IMR-90 (cell line): Measurements from ENCODE around the gene MGAT5B. TPM values are rescaled to one million over a fixed set of nuclear protein-coding genes. Genes with fewer than 3 reads are reported as not detected.

ENCODE experiments used
- ATAC-seq: fragments of 200-7000 bp; cut with Tn5 transposase; 2 replicates; pipeline ENCODE4 v1.9.1; 2020; ENCODE audit warnings: low read depth, mild to moderate bottlenecking, moderate library complexity
- BruUV-seq: library from RNA; stranded (reverse); fragments of 400-500 nt; replicated peaks from 2 replicates; lab custom pipeline; 2021; lab: Mats Ljungman, UMichigan
- CTCF ChIA-PET: fragments of 300-600 bp; formaldehyde crosslinking; extraction: SDS; loops from one replicate; lab custom pipeline; 2021; ENCODE audit warnings: antibody characterized with exemption; lab: Yijun Ruan, JAX
- POLR2A ChIA-PET: fragments of 300-600 bp; sonication (Branson Sonifier 250); formaldehyde crosslinking; loops from one replicate; lab custom pipeline; 2022; ENCODE audit warnings: antibody characterized with exemption; ENCODE audit not compliant: unreplicated experiment; lab: Charles Lee
- DNase-seq: peaks from one replicate; pipeline ENCODE4 v3.0.0; 2013
- H2AFZ ChIP-seq: replicated peaks from 2 replicates; pipeline ENCODE3; 2013; ENCODE audit warnings: low read length, mild to moderate bottlenecking; ENCODE audit not compliant: poor library complexity
- H2AK5ac ChIP-seq: 2 replicates; pipeline ENCODE4 v1.6.1; 2013; ENCODE audit warnings: low read depth, low read length, inconsistent platforms
- H2AK9ac ChIP-seq: replicated peaks from 2 replicates; pipeline ENCODE3; 2013; ENCODE audit warnings: mild to moderate bottlenecking, low read depth, low read length, moderate library complexity; ENCODE audit not compliant: poor library complexity
- H2BK120ac ChIP-seq: 2 replicates; pipeline ENCODE4 v1.6.1; 2013; ENCODE audit warnings: low read depth, low read length, inconsistent platforms
- H2BK15ac ChIP-seq: 3 replicates; pipeline ENCODE4 v1.6.1; 2013; ENCODE audit warnings: low read depth, low read length, inconsistent platforms
- H2BK20ac ChIP-seq: 2 replicates; pipeline ENCODE4 v1.6.1; 2013; ENCODE audit warnings: low read depth, mild to moderate bottlenecking, inconsistent platforms, low read length, moderate library complexity
- H2BK5ac ChIP-seq: 2 replicates; pipeline ENCODE4 v1.6.1; 2013; ENCODE audit warnings: mild to moderate bottlenecking, low read depth, low read length, inconsistent platforms; ENCODE audit not compliant: poor library complexity, severe bottlenecking
- H3K14ac ChIP-seq: replicated peaks from 2 replicates; pipeline ENCODE4 v1.6.1; 2013; ENCODE audit warnings: low read depth, low read length, inconsistent platforms
- H3K18ac ChIP-seq: 2 replicates; pipeline ENCODE4 v1.6.1; 2013; ENCODE audit warnings: low read depth, low read length, control low read depth
- H3K23ac ChIP-seq: 2 replicates; pipeline ENCODE4 v1.6.1; 2013; ENCODE audit warnings: low read depth, low read length, inconsistent platforms
- H3K27ac ChIP-seq: 2 replicates; pipeline ENCODE4 v1.5.1; 2013; ENCODE audit warnings: mild to moderate bottlenecking, control low read depth, low read length; ENCODE audit not compliant: insufficient read depth
- H3K27me3 ChIP-seq: 2 replicates; pipeline ENCODE4 v1.6.1; 2013; ENCODE audit warnings: low read length; ENCODE audit not compliant: control insufficient read depth, insufficient read depth
- H3K36me3 ChIP-seq: 2 replicates; pipeline ENCODE4 v1.6.1; 2013; ENCODE audit warnings: low read length, mixed read lengths; ENCODE audit not compliant: control insufficient read depth, insufficient read depth
- H3K4ac ChIP-seq: 2 replicates; pipeline ENCODE4 v1.6.1; 2013; ENCODE audit warnings: low read depth, low read length, inconsistent platforms
- H3K4me1 ChIP-seq: 2 replicates; pipeline ENCODE4 v1.6.1; 2013; ENCODE audit warnings: low read length, mixed read lengths; ENCODE audit not compliant: control insufficient read depth, insufficient read depth
- H3K4me2 ChIP-seq: 2 replicates; pipeline ENCODE4 v1.6.1; 2013; ENCODE audit warnings: low read depth, mild to moderate bottlenecking, control low read depth, low read length, moderate library complexity
- H3K4me3 ChIP-seq: 2 replicates; pipeline ENCODE4 v1.5.1; 2013; ENCODE audit warnings: low read depth, mild to moderate bottlenecking, control low read depth, low read length, moderate library complexity; ENCODE audit not compliant: insufficient read depth
- H3K56ac ChIP-seq: 2 replicates; pipeline ENCODE4 v1.6.1; 2013; ENCODE audit warnings: low read length, inconsistent platforms; ENCODE audit not compliant: insufficient read depth; ENCODE audit errors: extremely low read depth
- H3K79me1 ChIP-seq, 2 experiments: 2 replicates each; pipeline ENCODE4 v1.6.1; 2013; ENCODE audit warnings: low read length in 2 of 2, inconsistent platforms in 1 of 2, low read depth in 1 of 2
- H3K9ac ChIP-seq: 2 replicates; pipeline ENCODE4 v1.6.1; 2013; ENCODE audit warnings: low read depth, low read length, control low read depth
- H3K9me1 ChIP-seq: 2 replicates; pipeline ENCODE4 v1.6.1; 2013; ENCODE audit warnings: low read length, inconsistent platforms; ENCODE audit not compliant: insufficient read depth
- H3K9me3 ChIP-seq: 2 replicates; pipeline ENCODE4 v1.6.1; 2013; ENCODE audit warnings: low read length; ENCODE audit not compliant: control insufficient read depth, insufficient read depth
- H4K20me1 ChIP-seq: 2 replicates; pipeline ENCODE4 v1.6.1; 2013; ENCODE audit warnings: low read length, inconsistent platforms; ENCODE audit not compliant: insufficient read depth
- H4K5ac ChIP-seq: 2 replicates; pipeline ENCODE4 v1.6.1; 2013; ENCODE audit warnings: mild to moderate bottlenecking, low read depth, low read length, control low read depth
- H4K8ac ChIP-seq, 2 experiments: 2 replicates each; pipeline ENCODE4 v1.6.1; 2013; ENCODE audit warnings: low read depth in 2 of 2, low read length in 2 of 2, control low read depth in 1 of 2, inconsistent platforms in 1 of 2
- H4K91ac ChIP-seq: 2 replicates; pipeline ENCODE4 v1.6.1; 2013; ENCODE audit warnings: low read depth, low read length, inconsistent platforms; ENCODE audit not compliant: insufficient read depth
- BHLHE40 ChIP-seq: fragments of 150-350 bp; IDR thresholded peaks from 2 replicates; pipeline ENCODE4 v1.6.1; 2016; ENCODE audit warnings: mild to moderate bottlenecking, low read depth, low read length
- CEBPB ChIP-seq: IDR thresholded peaks from 2 replicates; pipeline ENCODE4 v1.6.1; 2012; ENCODE audit warnings: low read depth, low read length, improper control_type of control experiment
- CHD1 ChIP-seq: IDR thresholded peaks from 2 replicates; pipeline ENCODE4 v1.6.1; 2012; ENCODE audit warnings: low read depth, low read length, improper control_type of control experiment
- CTCF ChIP-seq: conservative IDR thresholded peaks from 2 replicates; pipeline ENCODE4 v1.5.1; 2012; ENCODE audit warnings: mild to moderate bottlenecking, low read depth, low read length, improper control_type of control experiment
- ELK1 ChIP-seq: fragments of 150-350 bp; IDR thresholded peaks from 2 replicates; pipeline ENCODE4 v1.6.1; 2016; ENCODE audit warnings: low read depth, mild to moderate bottlenecking, low read length, moderate library complexity, borderline replicate concordance
- FOS ChIP-seq: fragments of 150-350 bp; IDR thresholded peaks from 2 replicates; pipeline ENCODE4 v1.6.1; 2016; ENCODE audit warnings: low read depth, low read length
- MAFK ChIP-seq: IDR thresholded peaks from 2 replicates; pipeline ENCODE4 v1.6.1; 2012; ENCODE audit warnings: low read depth, low read length, improper control_type of control experiment
- MAZ ChIP-seq: IDR thresholded peaks from 2 replicates; pipeline ENCODE4 v1.6.1; 2012; ENCODE audit warnings: low read depth, mild to moderate bottlenecking, low read length, improper control_type of control experiment, moderate library complexity, borderline replicate concordance
- MXI1 ChIP-seq: IDR thresholded peaks from 2 replicates; pipeline ENCODE4 v1.6.1; 2012; ENCODE audit warnings: low read depth, mild to moderate bottlenecking, low read length, moderate library complexity, borderline replicate concordance
- NFE2L2 ChIP-seq: fragments of 150-350 bp; IDR thresholded peaks from 2 replicates; pipeline ENCODE4 v1.6.1; 2016; ENCODE audit warnings: low read depth, mild to moderate bottlenecking, low read length
- POLR2A ChIP-seq: IDR thresholded peaks from 2 replicates; pipeline ENCODE4 v1.6.1; 2012; ENCODE audit warnings: mild to moderate bottlenecking, low read depth, low read length
- RAD21 ChIP-seq: IDR thresholded peaks from 2 replicates; pipeline ENCODE4 v1.6.1; 2012; ENCODE audit warnings: low read length, improper control_type of control experiment
- RCOR1 ChIP-seq: IDR thresholded peaks from 2 replicates; pipeline ENCODE4 v1.6.1; 2012; ENCODE audit warnings: mild to moderate bottlenecking, low read length, improper control_type of control experiment; ENCODE audit not compliant: insufficient replicate concordance
- RFX5 ChIP-seq: IDR thresholded peaks from 2 replicates; pipeline ENCODE4 v1.8.0; 2012; ENCODE audit warnings: low read depth, mild to moderate bottlenecking, low read length, moderate library complexity
- SMC3 ChIP-seq: fragments of 150-350 bp; IDR thresholded peaks from 2 replicates; pipeline ENCODE4 v1.6.1; 2016; ENCODE audit warnings: low read depth, mild to moderate bottlenecking, antibody characterized with exemption, low read length, moderate library complexity
- USF2 ChIP-seq: fragments of 150-350 bp; IDR thresholded peaks from 2 replicates; pipeline ENCODE4 v1.6.1; 2017; ENCODE audit warnings: mild to moderate bottlenecking, antibody characterized with exemption, low read length, low read depth
- WGBS, 2 experiments: methylation state at CpG; one replicate each; pipeline versions ENCODE4 v1.1.5 to v1.1.7; 2013; ENCODE audit warnings: missing lambda C conversion rate in 2 of 2; ENCODE audit not compliant: insufficient read length in 1 of 2; ENCODE audit errors: extremely low coverage in 2 of 2; 5-methylcytosine and 5-hydroxymethylcytosine counted together
- dilution Hi-C: fragments of 300-500 bp; cut with HindIII; formaldehyde crosslinking; loops from one replicate; pipeline ENCODE4 v1.14.3; 2018; ENCODE audit warnings: low sequenced_read_pairs; ENCODE audit not compliant: unreplicated experiment
- in situ Hi-C: fragments of 300-500 bp; cut with MboI; formaldehyde crosslinking; loops from 3 replicates; pipeline ENCODE4 v1.14.3; 2019; ENCODE audit warnings: low sequenced_read_pairs, inconsistent platforms, mixed read lengths
- intact Hi-C: fragments of 100-400 bp; cut with micrococcal nuclease; formaldehyde crosslinking; loops from 2 replicates; pipeline ENCODE4 v1.10.0; 2022
- polyA plus RNA-seq, 3 experiments: library from polyadenylated mRNA; depleted of rRNA; stranded (reverse); fragments of >200 nt; gene quantifications; 2 replicates each; pipeline ENCODE4 v1.2.3, GENCODE V29; 2012; ENCODE audit warnings: low replicate concordance in 1 of 3
- total RNA-seq: library from RNA; depleted of rRNA; stranded (reverse); fragments of >200 nt; gene quantifications from 2 replicates; pipeline ENCODE4 v1.2.3, GENCODE V29; 2012

Gene MGAT5B
- total and polyA plus RNA-seq, 2 of the 4 experiments (the other 2 are of a cell fraction): 0.54 to 2.0 TPM

- Histone ChIP-seq H3K18ac (no peak overlapping the region), H3K4me1 (no peaks in the 10 kb centered on the region; the same call in 1 of the 2 replicates), H3K14ac (no peak overlapping the region), H2BK20ac (no peak overlapping the region), H2AK9ac (peak overlapping the region; percentile 42), H2AFZ (peak overlapping the region; percentile 43), H3K4me3 (no peak overlapping the region), H3K36me3 (no peaks in the 10 kb centered on the region), H2AK5ac (no peak overlapping the region), H3K9ac (no peak overlapping the region), H3K4me2 (no peak overlapping the region), H2BK15ac (no peak overlapping the region), H3K23ac (no peak overlapping the region), H4K20me1 (no peaks in the 10 kb centered on the region), H2BK5ac (no peak overlapping the region), H2BK120ac (no peak overlapping the region), H3K27ac (no peak overlapping the region), H4K91ac (no peak overlapping the region), H3K79me1 (no peaks in the 10 kb centered on the region), H4K8ac (no peak overlapping the region), H3K27me3 (peaks cover 9% of the 10 kb centered on the region), H3K9me3 (no peaks in the 10 kb centered on the region), H3K9me1 (no peaks in the 10 kb centered on the region), H3K56ac (no peak overlapping the region), H4K5ac (no peak overlapping the region), H3K4ac (no peak overlapping the region)
- intact Hi-C loops: no loop called here
- no TSS peak for BruUV-seq
- ChIA-PET POLR2A (no interaction called here), CTCF (no interaction called here)
- dilution Hi-C loops: no loop called here
- no peak for ATAC-seq
- no peak for DNase-seq
- in situ Hi-C loops: no loop called here
- TF ChIP-seq RFX5 (no peak), MAZ (no peak), MXI1 (no peak), RAD21 (no peak), SMC3 (no peak), ELK1 (no peak), BHLHE40 (no peak), CEBPB (no peak), FOS (no peak), USF2 (no peak), NFE2L2 (no peak), POLR2A (no peak), CHD1 (no peak), RCOR1 (no peak), CTCF (no peak), MAFK (no peak)
- 79% methylated on average over 9 of the region's 10 CpGs; no CpG with 5 or more reads in 1 of the 2 experiments for WGBS, 2 experiments
Observed at GRCh38 chr17:76938009-76938408, 69.8 kb downstream of the MGAT5B start.
